ENCODE results near the gene DPT. TPM values are rescaled to one million over a fixed set of nuclear protein-coding genes. Genes with fewer than 3 reads are reported as not detected.

The DPT gene
- total and polyA plus RNA-seq, 10 of the 15 experiments (the other 5 are each of a cell fraction or from before 2014, with no cell fraction given), result 0.05 to 0.10 TPM; not detected in 8

GRCh38 chr1:168725831-168726230 lies 3.2 kb downstream of the DPT start:
- Histone ChIP-seq H3K27me3 (replicated peaks in 1 of 2; ENCODE audit: control insufficient read depth in 2 of 2, insufficient read depth in 2 of 2, low read length in 1 of 2) (no peaks in the 10 kb centered on the region; a peak in 2 of 4 replicates), H3K9ac (ENCODE audit: control insufficient read depth, insufficient read depth, low read length) (no peak overlapping the region), H3K4me2 (ENCODE audit: control insufficient read depth, insufficient read depth) (no peak overlapping the region), H3K27ac (ENCODE audit: control insufficient read depth, insufficient read depth) (no peak overlapping the region), H3K36me3 (ENCODE audit: control insufficient read depth in 2 of 2, insufficient read depth in 2 of 2, low read length in 1 of 2) (no peaks in the 10 kb centered on the region), H2AFZ (ENCODE audit: control insufficient read depth, low read depth, low read length) (no peak overlapping the region), H3K79me2 (ENCODE audit: control insufficient read depth, insufficient read depth, low read length) (no peaks in the 10 kb centered on the region), H4K20me1 (ENCODE audit: control insufficient read depth, insufficient read depth) (no peaks in the 10 kb centered on the region), H3K4me3 (no peak overlapping the region), H3K9me3 (replicated peaks; ENCODE audit: control insufficient read depth, insufficient read depth, low read length) (no peaks in the 10 kb centered on the region), H3K4me1 (ENCODE audit: control insufficient read depth, insufficient read depth, low read length) (no peaks in the 10 kb centered on the region)
- WGBS (ENCODE audit: insufficient coverage, insufficient replicate concordance, low lambda C conversion rate, missing lambda C conversion rate), result 3% methylated on average over 4 of the region's 4 CpGs
- FAIRE-seq (no peak), ATAC-seq (no peak), DNase-seq (ENCODE audit: low read depth, low spot score) (no peak)
- SMC1A ChIA-PET (ENCODE audit: uncharacterized antibody, unreplicated experiment), result interaction anchor here (0.7 to 1.6 kb wide), 3 partner anchors 82 to 622 kb away, joined by 3 to 4 read pairs (median 3); no protein-coding TSS in a partner anchor
- RAD21 ChIA-PET (ENCODE audit: unreplicated experiment), result no interaction called here
- no TSS peak for BruUV-seq (replicated peaks)
- intact Hi-C loops (cut with micrococcal nuclease; ENCODE audit: unreplicated experiment) (no loop called here), in situ Hi-C loops (cut with MboI) (no loop called here)
- CTCF ChIA-PET, result interaction anchor here (0.7 to 2.0 kb wide), 3 partner anchors 10 to 286 kb away, joined by 3 to 5 read pairs (median 3); no protein-coding TSS in a partner anchor
- POLR2A ChIA-PET, result interaction anchor here (0.7 kb wide), 1 partner anchor 12 kb away, joined by 4 read pairs; no protein-coding TSS in a partner anchor
- TF ChIP-seq SMAD1 (IDR thresholded peaks at IDR 0.05; ENCODE audit: low read depth, partially characterized antibody) (no peak), FOS (IDR thresholded peaks at IDR 0.05; ENCODE audit: borderline replicate concordance, extremely low read depth, insufficient read length) (no peak), NFYA (IDR thresholded peaks at IDR 0.05; ENCODE audit: borderline replicate concordance, low read depth, low read length) (no peak), RAD21 (IDR thresholded peaks at IDR 0.05; ENCODE audit: insufficient read depth, low read depth, low read length) (no peak), HDGF (IDR thresholded peaks at IDR 0.05) (no peak), CEBPZ (IDR thresholded peaks at IDR 0.05; ENCODE audit: low read depth, low read length) (no peak), CTCF (IDR thresholded peaks at IDR 0.05 in 2 of 3, conservative IDR thresholded peaks at IDR 0.05 in 1 of 3; ENCODE audit: control insufficient read depth in 2 of 3, extremely low read depth in 1 of 3, insufficient read depth in 1 of 3, low read depth in 3 of 3, low read length in 3 of 3) (no peak), BCL11A (IDR thresholded peaks at IDR 0.05; ENCODE audit: low read depth, low read length) (no peak), NFIC (IDR thresholded peaks at IDR 0.05; ENCODE audit: low read depth, low read length) (no peak), RELA (IDR thresholded peaks at IDR 0.05; ENCODE audit: borderline replicate concordance, partially characterized antibody) (no peak)
- TF ChIP-seq, protein P1, sequence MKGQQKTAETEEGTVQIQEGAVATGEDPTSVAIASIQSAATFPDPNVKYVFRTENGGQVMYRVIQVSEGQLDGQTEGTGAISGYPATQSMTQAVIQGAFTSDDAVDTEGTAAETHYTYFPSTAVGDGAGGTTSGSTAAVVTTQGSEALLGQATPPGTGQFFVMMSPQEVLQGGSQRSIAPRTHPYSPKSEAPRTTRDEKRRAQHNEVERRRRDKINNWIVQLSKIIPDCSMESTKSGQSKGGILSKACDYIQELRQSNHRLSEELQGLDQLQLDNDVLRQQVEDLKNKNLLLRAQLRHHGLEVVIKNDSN (IDR thresholded peaks at IDR 0.05; ENCODE audit: borderline replicate concordance, extremely low read length, insufficient read depth, low read depth, low read length), result no peak
- TF ChIP-seq, protein P2, sequence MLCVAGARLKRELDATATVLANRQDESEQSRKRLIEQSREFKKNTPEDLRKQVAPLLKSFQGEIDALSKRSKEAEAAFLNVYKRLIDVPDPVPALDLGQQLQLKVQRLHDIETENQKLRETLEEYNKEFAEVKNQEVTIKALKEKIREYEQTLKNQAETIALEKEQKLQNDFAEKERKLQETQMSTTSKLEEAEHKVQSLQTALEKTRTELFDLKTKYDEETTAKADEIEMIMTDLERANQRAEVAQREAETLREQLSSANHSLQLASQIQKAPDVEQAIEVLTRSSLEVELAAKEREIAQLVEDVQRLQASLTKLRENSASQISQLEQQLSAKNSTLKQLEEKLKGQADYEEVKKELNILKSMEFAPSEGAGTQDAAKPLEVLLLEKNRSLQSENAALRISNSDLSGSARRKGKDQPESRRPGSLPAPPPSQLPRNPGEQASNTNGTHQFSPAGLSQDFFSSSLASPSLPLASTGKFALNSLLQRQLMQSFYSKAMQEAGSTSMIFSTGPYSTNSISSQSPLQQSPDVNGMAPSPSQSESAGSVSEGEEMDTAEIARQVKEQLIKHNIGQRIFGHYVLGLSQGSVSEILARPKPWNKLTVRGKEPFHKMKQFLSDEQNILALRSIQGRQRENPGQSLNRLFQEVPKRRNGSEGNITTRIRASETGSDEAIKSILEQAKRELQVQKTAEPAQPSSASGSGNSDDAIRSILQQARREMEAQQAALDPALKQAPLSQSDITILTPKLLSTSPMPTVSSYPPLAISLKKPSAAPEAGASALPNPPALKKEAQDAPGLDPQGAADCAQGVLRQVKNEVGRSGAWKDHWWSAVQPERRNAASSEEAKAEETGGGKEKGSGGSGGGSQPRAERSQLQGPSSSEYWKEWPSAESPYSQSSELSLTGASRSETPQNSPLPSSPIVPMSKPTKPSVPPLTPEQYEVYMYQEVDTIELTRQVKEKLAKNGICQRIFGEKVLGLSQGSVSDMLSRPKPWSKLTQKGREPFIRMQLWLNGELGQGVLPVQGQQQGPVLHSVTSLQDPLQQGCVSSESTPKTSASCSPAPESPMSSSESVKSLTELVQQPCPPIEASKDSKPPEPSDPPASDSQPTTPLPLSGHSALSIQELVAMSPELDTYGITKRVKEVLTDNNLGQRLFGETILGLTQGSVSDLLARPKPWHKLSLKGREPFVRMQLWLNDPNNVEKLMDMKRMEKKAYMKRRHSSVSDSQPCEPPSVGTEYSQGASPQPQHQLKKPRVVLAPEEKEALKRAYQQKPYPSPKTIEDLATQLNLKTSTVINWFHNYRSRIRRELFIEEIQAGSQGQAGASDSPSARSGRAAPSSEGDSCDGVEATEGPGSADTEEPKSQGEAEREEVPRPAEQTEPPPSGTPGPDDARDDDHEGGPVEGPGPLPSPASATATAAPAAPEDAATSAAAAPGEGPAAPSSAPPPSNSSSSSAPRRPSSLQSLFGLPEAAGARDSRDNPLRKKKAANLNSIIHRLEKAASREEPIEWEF (IDR thresholded peaks at IDR 0.05; ENCODE audit: insufficient replicate concordance, low read depth, low read length), result no peak
